PC-9 (cell line): ENCODE measurements around the gene ZNF143. TPM values are rescaled to one million over a fixed set of nuclear protein-coding genes. Genes with fewer than 3 reads are reported as not detected.

Experiments used
- Bru-seq: library from RNA; stranded (reverse); fragments of 400-500 nt; gene quantifications from one replicate; lab custom pipeline; 2021; lab: Mats Ljungman, UMichigan
- BruChase-seq, 2 experiments: library from RNA; stranded (reverse); fragments of 400-500 nt; gene quantifications; one replicate each; lab custom pipeline; 2021; lab: Mats Ljungman, UMichigan
- BruUV-seq: library from RNA; stranded (reverse); fragments of 400-500 nt; replicated peaks from 2 replicates; lab custom pipeline; 2021; lab: Mats Ljungman, UMichigan
- CTCF ChIA-PET: fragments of 300-600 bp; sonication (Branson Sonifier 250); formaldehyde crosslinking; loops from one replicate; lab custom pipeline; 2022; ENCODE audit warnings: antibody characterized with exemption; lab: Charles Lee
- POLR2A ChIA-PET: fragments of 300-600 bp; sonication (Branson Sonifier 250); formaldehyde crosslinking; loops from one replicate; lab custom pipeline; 2022; ENCODE audit warnings: antibody characterized with exemption; ENCODE audit not compliant: unreplicated experiment; lab: Charles Lee
- DNase-seq, 2 experiments: peaks; one replicate each; pipeline versions ENCODE4 v3.0.0 to v3.0.0-alpha.2; 2015 to 2022; ENCODE audit warnings: mixed read lengths in 1 of 2
- H2AFZ ChIP-seq: fragments of 200-600 bp; sonication (generic); 2 replicates; pipeline ENCODE4 v1.8.1; 2017; ENCODE audit warnings: antibody characterized with exemption
- H3F3A ChIP-seq: fragments of 200-600 bp; sonication (generic); 2 replicates; pipeline ENCODE4 v1.8.1; 2017; ENCODE audit warnings: antibody characterized with exemption, mild to moderate bottlenecking, low read depth; ENCODE audit not compliant: insufficient read depth
- H3K27ac ChIP-seq: fragments of 200-600 bp; sonication (generic); 2 replicates; pipeline ENCODE4 v1.6.1; 2016; ENCODE audit warnings: mixed run types
- H3K27me3 ChIP-seq: fragments of 200-600 bp; sonication (generic); 2 replicates; pipeline ENCODE4 v1.6.1; 2016; ENCODE audit warnings: low read depth, mixed run types; ENCODE audit not compliant: insufficient read depth
- H3K36me3 ChIP-seq: fragments of 200-600 bp; sonication (generic); 2 replicates; pipeline ENCODE4 v1.6.1; 2016; ENCODE audit warnings: low read depth, mixed run types
- H3K4me1 ChIP-seq: fragments of 200-600 bp; sonication (generic); replicated peaks from 2 replicates; pipeline ENCODE4 v1.6.1; 2016; ENCODE audit warnings: mixed run types; ENCODE audit not compliant: insufficient read depth
- H3K4me2 ChIP-seq: fragments of 200-600 bp; sonication (generic); 2 replicates; pipeline ENCODE4 v1.6.1; 2017; ENCODE audit warnings: mixed run types
- H3K4me3 ChIP-seq: fragments of 200-600 bp; sonication (generic); 2 replicates; pipeline ENCODE4 v1.6.1; 2016; ENCODE audit warnings: mixed run types
- H3K79me2 ChIP-seq: fragments of 200-600 bp; sonication (generic); 2 replicates; pipeline ENCODE4 v1.6.1; 2017; ENCODE audit warnings: low read depth, mixed run types
- H3K9me2 ChIP-seq: fragments of 200-600 bp; sonication (generic); 2 replicates; pipeline ENCODE4 v1.8.1; 2017; ENCODE audit warnings: mild to moderate bottlenecking; ENCODE audit not compliant: insufficient read depth
- H3K9me3 ChIP-seq: fragments of 200-600 bp; sonication (generic); 2 replicates; pipeline ENCODE4 v1.8.1; 2016; ENCODE audit warnings: low read depth; ENCODE audit not compliant: insufficient read depth
- H4K20me1 ChIP-seq: fragments of 200-600 bp; sonication (generic); 2 replicates; pipeline ENCODE4 v1.8.1; 2017; ENCODE audit not compliant: insufficient read depth
- CTCF ChIP-seq: fragments of 200-600 bp; sonication (generic); conservative IDR thresholded peaks from 2 replicates; pipeline ENCODE4 v1.6.1; 2017; ENCODE audit warnings: mixed run types, antibody characterized with exemption, mild to moderate bottlenecking, moderate library complexity
- EZH2 ChIP-seq: fragments of 200-600 bp; sonication (generic); IDR thresholded peaks from 2 replicates; pipeline ENCODE4 v1.8.0; 2017; ENCODE audit warnings: antibody characterized with exemption, low read depth
- intact Hi-C: fragments of 100-400 bp; cut with micrococcal nuclease; formaldehyde crosslinking; loops from one replicate; pipeline ENCODE4 v1.10.0; 2022; ENCODE audit not compliant: unreplicated experiment
- long read RNA-seq: library from polyadenylated mRNA; stranded (forward); transcript quantifications from one replicate; pipeline ENCODE4 v2.0.0, GENCODE V29; 2022
- total RNA-seq: library from RNA; stranded (reverse); gene quantifications from 2 replicates; pipeline ENCODE4 v1.2.3, GENCODE V29; 2021

The ZNF143 gene
- 14.7 and 16.5 TPM in 2 replicates for total RNA-seq
- Bru-seq, nascent RNA: percentile 70 among the genes with signal in this experiment
- BruChase-seq, experiment 1, labeled RNA remaining after a 2-hour chase: percentile 58 among the genes with signal in this experiment
- percentile 62 among the genes with signal in this experiment for BruChase-seq, experiment 2, labeled RNA remaining after a 6-hour chase
- long read RNA-seq, transcript ZNF143-203 (16 exons, 2,947 nt): major isoform, 8 of 14 reads
- long read RNA-seq, transcript ZNF143-213 (16 exons, 2,022 nt): minor isoform, 5 of 14 reads
- long read RNA-seq, partial matches to known transcripts: 0 of 14 reads
- long read RNA-seq, other reads (novel, unspliced or antisense): 1 of 14 reads

- Histone ChIP-seq H3K36me3 (no peaks in the 10 kb centered on the region), H3K79me2 (peaks cover 48% of the 10 kb centered on the region), H3K9me2 (no peaks in the 10 kb centered on the region), H3K4me3 (peak within 1 kb of the TSS; percentile 88), H3K4me2 (peak within 1 kb of the TSS; percentile 98), H3K4me1 (peaks cover 22% of the 10 kb centered on the region), H4K20me1 (no peaks in the 10 kb centered on the region), H3K27ac (peak within 1 kb of the TSS; percentile 96), H2AFZ (peak within 1 kb of the TSS; percentile 40; the same call in 1 of the 2 replicates), H3F3A (peaks cover 17% of the 10 kb centered on the region), H3K27me3 (no peaks in the 10 kb centered on the region), H3K9me3 (no peaks in the 10 kb centered on the region)
- TF ChIP-seq EZH2 (no peak), CTCF (no peak)
- intact Hi-C loops: loop anchor here (1.0 to 2.0 kb wide), 3 partner anchors 108 to 152 kb away; partner anchors contain the start of gene TMEM41B
- POLR2A ChIA-PET: interaction anchor here (0.6 to 1.2 kb wide), 8 partner anchors 109 to 1297 kb away, joined by 3 to 14 read pairs (median 5); partner anchors contain the start of gene WEE1
- DNase-seq: peak; percentile 97
- BruUV-seq: TSS peak; percentile 93
- CTCF ChIA-PET: interaction anchor here (0.5 to 0.6 kb wide), 3 partner anchors 137 to 1095 kb away, joined by 3 to 5 read pairs (median 3); no protein-coding TSS in a partner anchor
Observed at GRCh38 chr11:9460322-9461062, at the start of gene ZNF143. TSS of gene ZNF143 (plus strand) at chr11:9461012. CDS start at chr11:9471309, 10,297 bp downstream.

GRCh38 chr11:9428706-9429105, 32.1 kb upstream of the ZNF143 start:
- H3K36me3 ChIP-seq: peaks cover 26% of the 10 kb centered on the region
- CTCF ChIA-PET: no interaction called here
- no peaks in the 10 kb centered on the region; the same call in 1 of the 2 replicates for H4K20me1 ChIP-seq
- no peak overlapping the region for H3K4me2 ChIP-seq
- H3K27ac ChIP-seq: no peak overlapping the region
- no peak overlapping the region for H3K4me3 ChIP-seq
- no peaks in the 10 kb centered on the region for H3K79me2 ChIP-seq
- H3K9me2 ChIP-seq: no peaks in the 10 kb centered on the region
- H3K9me3 ChIP-seq: no peaks in the 10 kb centered on the region
- H2AFZ ChIP-seq: no peak overlapping the region
- TF ChIP-seq EZH2 (no peak), CTCF (no peak)
- POLR2A ChIA-PET: no interaction called here
- BruUV-seq: no TSS peak
- no peaks in the 10 kb centered on the region for H3K27me3 ChIP-seq
- H3K4me1 ChIP-seq: no peaks in the 10 kb centered on the region
- peaks cover 20% of the 10 kb centered on the region; the same call in 1 of the 2 replicates for H3F3A ChIP-seq
- intact Hi-C loops: no loop called here
- DNase-seq: no peak

GRCh38 chr11:9438611-9439010, 22.2 kb upstream of the ZNF143 start:
- Histone ChIP-seq H3K27me3 (no peaks in the 10 kb centered on the region), H4K20me1 (no peaks in the 10 kb centered on the region), H3K9me2 (no peaks in the 10 kb centered on the region), H2AFZ (no peak overlapping the region), H3K36me3 (peaks cover 20% of the 10 kb centered on the region), H3K79me2 (no peaks in the 10 kb centered on the region), H3K4me2 (no peak overlapping the region), H3K27ac (no peak overlapping the region), H3K4me1 (no peaks in the 10 kb centered on the region), H3K9me3 (no peaks in the 10 kb centered on the region), H3F3A (peaks cover 13% of the 10 kb centered on the region; the same call in 1 of the 2 replicates), H3K4me3 (no peak overlapping the region)
- no peak for DNase-seq
- intact Hi-C loops: no loop called here
- ChIA-PET CTCF (no interaction called here), POLR2A (no interaction called here)
- TF ChIP-seq CTCF (no peak), EZH2 (no peak)
- no TSS peak for BruUV-seq
